Trophoblast cell (in vitro differentiated cells and primary cell): Measurements from ENCODE around the gene FUT3.
"Not testable (repeated sequence)": the region's sequence is repeated elsewhere in the genome, so short reads cannot be mapped to it uniquely, and the experiment has no call there.

ENCODE experiments used
- DNase-seq, 2 donors: peaks; one replicate each; pipeline ENCODE4 v3.0.0-alpha.2; 2016
- H2AFZ ChIP-seq: 2 replicates; pipeline ENCODE4 v1.6.1; 2013; ENCODE audit warnings: low read length, moderate library complexity, mild to moderate bottlenecking; ENCODE audit not compliant: insufficient read depth, poor library complexity
- H2AK5ac ChIP-seq: 2 replicates; pipeline ENCODE4 v1.6.1; 2013; ENCODE audit warnings: mild to moderate bottlenecking, low read length
- H2BK120ac ChIP-seq: 2 replicates; pipeline ENCODE4 v1.6.1; 2013; ENCODE audit warnings: low read length, mild to moderate bottlenecking, moderate library complexity; ENCODE audit not compliant: insufficient read depth, poor library complexity
- H2BK12ac ChIP-seq: 2 replicates; pipeline ENCODE4 v1.6.1; 2013; ENCODE audit warnings: mild to moderate bottlenecking, low read length, moderate library complexity
- H2BK5ac ChIP-seq: 2 replicates; pipeline ENCODE4 v1.6.1; 2013; ENCODE audit warnings: low read length, low read depth, moderate library complexity, mild to moderate bottlenecking; ENCODE audit not compliant: poor library complexity
- H3K14ac ChIP-seq: 2 replicates; pipeline ENCODE4 v1.6.1; 2013; ENCODE audit warnings: mild to moderate bottlenecking, low read length
- H3K18ac ChIP-seq: 2 replicates; pipeline ENCODE4 v1.6.1; 2013; ENCODE audit warnings: mild to moderate bottlenecking, low read length
- H3K23ac ChIP-seq: 2 replicates; pipeline ENCODE4 v1.6.1; 2013; ENCODE audit warnings: low read length
- H3K27ac ChIP-seq: 2 replicates; pipeline ENCODE4 v1.5.1; 2013; ENCODE audit warnings: low read depth, mild to moderate bottlenecking, inconsistent platforms, low read length, moderate library complexity
- H3K27me3 ChIP-seq: 2 replicates; pipeline ENCODE4 v1.6.1; 2013; ENCODE audit warnings: inconsistent platforms, mild to moderate bottlenecking, low read length, moderate library complexity; ENCODE audit not compliant: insufficient read depth
- H3K36me3 ChIP-seq, 2 experiments: 1 replicate in 1 of 2; 2 replicates in 1 of 2; pipeline ENCODE4 v1.6.1; 2013; ENCODE audit warnings: low read length in 2 of 2, mild to moderate bottlenecking in 2 of 2, moderate library complexity in 1 of 2; ENCODE audit not compliant: insufficient read depth in 2 of 2, control insufficient read depth in 1 of 2
- H3K4ac ChIP-seq: 2 replicates; pipeline ENCODE4 v1.6.1; 2013; ENCODE audit warnings: low read depth, mild to moderate bottlenecking, low read length, moderate library complexity
- H3K4me1 ChIP-seq, 2 experiments: 1 replicate in 1 of 2; 2 replicates in 1 of 2; pipeline ENCODE4 v1.6.1; 2013; ENCODE audit warnings: low read length in 2 of 2, mild to moderate bottlenecking in 2 of 2, moderate library complexity in 1 of 2; ENCODE audit not compliant: insufficient read depth in 2 of 2, control insufficient read depth in 1 of 2
- H3K4me2 ChIP-seq: 2 replicates; pipeline ENCODE4 v1.6.1; 2013; ENCODE audit warnings: inconsistent platforms, mild to moderate bottlenecking, low read length, moderate library complexity
- H3K4me3 ChIP-seq: 2 replicates; pipeline ENCODE4 v1.5.1; 2013; ENCODE audit warnings: mild to moderate bottlenecking, low read depth, low read length, inconsistent platforms
- H3K79me1 ChIP-seq: one replicate; pipeline ENCODE4 v1.6.1; 2013; ENCODE audit warnings: low read length
- H3K79me2 ChIP-seq: 2 replicates; pipeline ENCODE4 v1.6.1; 2013; ENCODE audit warnings: low read length, mild to moderate bottlenecking; ENCODE audit not compliant: control insufficient read depth, insufficient read depth, poor library complexity
- H3K9ac ChIP-seq: 2 replicates; pipeline ENCODE4 v1.6.1; 2013; ENCODE audit warnings: mild to moderate bottlenecking, low read length
- H3K9me3 ChIP-seq: 2 replicates; pipeline ENCODE4 v1.6.1; 2013; ENCODE audit warnings: low read depth, mild to moderate bottlenecking, control low read depth, inconsistent platforms, low read length; ENCODE audit not compliant: insufficient read depth
- H4K12ac ChIP-seq: 2 replicates; pipeline ENCODE4 v1.6.1; 2013; ENCODE audit warnings: low read depth, mild to moderate bottlenecking, low read length, moderate library complexity
- H4K8ac ChIP-seq: 2 replicates; pipeline ENCODE4 v1.6.1; 2013; ENCODE audit warnings: low read depth, mild to moderate bottlenecking, low read length, moderate library complexity
- H4K91ac ChIP-seq: one replicate; pipeline ENCODE4 v1.6.1; 2013; ENCODE audit warnings: low read depth, mild to moderate bottlenecking, low read length, moderate library complexity
- WGBS: extraction: QIAGEN DNeasy Blood & Tissue Kit; methylation state at CpG from one replicate; pipeline ENCODE4 v1.1.7; 2013; ENCODE audit warnings: missing lambda C conversion rate; ENCODE audit not compliant: insufficient read length, insufficient coverage; ENCODE audit errors: extremely low coverage; 5-methylcytosine and 5-hydroxymethylcytosine counted together

FUT3 gene

GRCh38 chr19:5883157-5883873 is 32.1 kb upstream of the FUT3 start:
- H3K9me3 ChIP-seq, H3K36me3 ChIP-seq, H3K79me2 ChIP-seq, H3K27me3 ChIP-seq, H2AFZ ChIP-seq, H3K79me1 ChIP-seq, H3K27ac ChIP-seq, DNase-seq, H3K14ac ChIP-seq, H4K8ac ChIP-seq, H3K4ac ChIP-seq, H3K23ac ChIP-seq, H2BK12ac ChIP-seq, H2BK5ac ChIP-seq, H3K9ac ChIP-seq, H3K4me3 ChIP-seq, H3K18ac ChIP-seq, H2BK120ac ChIP-seq, H4K12ac ChIP-seq, H2AK5ac ChIP-seq, H3K4me1 ChIP-seq, H3K4me2 ChIP-seq, H4K91ac ChIP-seq: not testable (repeated sequence)
- WGBS = no CpG with 5 or more reads among the region's 13 CpGs

- Histone ChIP-seq H4K12ac (no peak overlapping the region), H2BK12ac (no peak overlapping the region), H3K79me1 (no peaks in the 10 kb centered on the region), H3K27me3 (no peaks in the 10 kb centered on the region), H3K23ac (no peak overlapping the region), H4K8ac (no peak overlapping the region), H2AFZ (no peak overlapping the region), H3K4me1 (peaks cover 0 to 5% of the 10 kb centered on the region in 2 experiments), H4K91ac (no peak overlapping the region), H2BK5ac (no peak overlapping the region), H2AK5ac (no peak overlapping the region), H3K4me2 (no peak overlapping the region), H3K36me3 (no peaks in the 10 kb centered on the region), H3K4me3 (no peak overlapping the region), H2BK120ac (no peak overlapping the region), H3K27ac (no peak overlapping the region), H3K4ac (no peak overlapping the region), H3K9me3 (no peaks in the 10 kb centered on the region), H3K79me2 (no peaks in the 10 kb centered on the region), H3K18ac (no peak overlapping the region), H3K14ac (no peak overlapping the region), H3K9ac (no peak overlapping the region)
- no CpG with 5 or more reads among the region's 9 CpGs for WGBS
- no peak for DNase-seq
Observed at GRCh38 chr19:5882421-5882968, 31.2 kb upstream of the FUT3 start.

DNA sequence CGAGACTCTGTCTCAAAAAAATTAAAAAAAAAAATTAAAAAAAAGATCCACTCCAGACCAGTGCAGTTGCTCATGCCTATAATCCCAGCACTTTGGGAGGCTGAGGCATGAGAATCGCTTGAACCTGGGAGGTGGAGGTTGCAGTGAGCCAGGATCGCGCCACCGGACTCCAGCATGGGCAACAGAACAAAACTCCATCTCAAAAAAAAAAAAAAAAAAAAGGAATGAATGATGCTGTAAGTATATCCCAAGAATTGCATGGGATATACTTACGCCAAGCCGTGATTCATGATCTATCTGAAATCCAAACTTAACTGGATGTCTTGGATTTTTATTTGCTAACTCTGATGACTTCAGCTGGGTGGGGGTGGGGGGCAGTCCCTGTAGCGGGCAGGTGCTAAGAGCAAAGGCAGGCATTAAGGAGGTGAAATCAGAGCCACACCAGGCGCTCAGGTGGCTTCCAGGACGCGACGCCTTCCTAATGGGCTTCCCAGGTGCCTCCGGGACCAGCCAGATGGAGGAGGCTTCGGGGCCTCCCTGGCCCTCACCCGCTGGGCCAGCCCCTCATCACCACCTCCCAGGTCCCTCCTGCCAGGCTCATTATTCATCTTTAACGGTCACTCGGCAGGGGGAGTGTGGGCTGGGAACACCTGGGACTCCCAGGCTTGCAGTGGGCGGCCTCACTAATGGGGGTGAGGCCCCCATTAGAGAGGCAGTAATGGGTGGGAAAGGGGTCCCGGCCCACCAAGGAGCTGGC is 30.5 kb upstream of the FUT3 start:
- no peak overlapping the region for H4K12ac ChIP-seq
- no peak overlapping the region for H2BK12ac ChIP-seq
- no peak overlapping the region for H3K4ac ChIP-seq
- no peak overlapping the region for H3K4me3 ChIP-seq
- no peak overlapping the region for H2AK5ac ChIP-seq
- H3K9me3 ChIP-seq = no peaks in the 10 kb centered on the region
- DNase-seq = no peak
- WGBS = no CpG with 5 or more reads among the region's 19 CpGs
- H3K4me1 ChIP-seq = peaks cover 0 to 5% of the 10 kb centered on the region in 2 experiments
- no peak overlapping the region for H3K27ac ChIP-seq
- no peaks in the 10 kb centered on the region for H3K79me1 ChIP-seq
- no peaks in the 10 kb centered on the region for H3K27me3 ChIP-seq
- no peak overlapping the region for H4K8ac ChIP-seq
- H3K9ac ChIP-seq = no peak overlapping the region
- H2BK5ac ChIP-seq = no peak overlapping the region
- no peak overlapping the region for H3K23ac ChIP-seq
- H4K91ac ChIP-seq = no peak overlapping the region
- no peak overlapping the region for H3K14ac ChIP-seq
- H3K4me2 ChIP-seq = no peak overlapping the region
- no peak overlapping the region for H3K18ac ChIP-seq
- H2BK120ac ChIP-seq = no peak overlapping the region
- H3K79me2 ChIP-seq = no peaks in the 10 kb centered on the region
- H3K36me3 ChIP-seq = no peaks in the 10 kb centered on the region
- H2AFZ ChIP-seq = no peak overlapping the region

DNA sequence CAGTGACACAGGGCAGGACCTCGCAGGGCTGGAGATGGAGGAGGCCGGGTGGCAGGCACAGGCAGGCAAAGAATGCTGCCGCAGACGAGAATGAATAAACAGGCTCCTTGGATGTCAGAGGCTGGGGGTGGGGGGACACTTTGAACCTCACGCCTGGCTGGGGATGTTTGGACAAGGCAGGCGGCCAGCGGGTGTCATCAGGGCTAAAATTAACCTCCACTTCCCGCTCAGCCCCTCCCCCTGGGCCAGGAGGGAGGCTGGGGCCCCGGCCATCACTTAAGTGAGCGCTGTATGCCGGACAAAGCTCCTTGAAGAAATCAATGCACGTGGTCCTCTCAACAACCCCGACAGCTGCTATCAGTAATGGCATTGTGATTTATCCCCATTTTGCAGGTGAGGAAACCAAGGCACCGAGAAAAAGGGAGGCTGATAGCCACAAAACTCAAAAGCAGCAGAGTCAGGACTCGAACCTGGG is 29.4 kb upstream of the FUT3 start:
- Histone ChIP-seq H2BK5ac (no peak overlapping the region), H2AFZ (no peak overlapping the region), H2AK5ac (no peak overlapping the region), H3K4me3 (no peak overlapping the region), H3K79me2 (no peaks in the 10 kb centered on the region), H3K4me1 (peaks cover 0 to 5% of the 10 kb centered on the region in 2 experiments), H3K27me3 (no peaks in the 10 kb centered on the region), H3K36me3 (no peaks in the 10 kb centered on the region), H4K91ac (no peak overlapping the region), H2BK12ac (no peak overlapping the region), H3K4ac (no peak overlapping the region), H4K8ac (no peak overlapping the region), H3K9ac (no peak overlapping the region), H3K27ac (no peak overlapping the region), H3K4me2 (no peak overlapping the region), H3K9me3 (no peaks in the 10 kb centered on the region), H4K12ac (no peak overlapping the region), H3K14ac (no peak overlapping the region), H2BK120ac (no peak overlapping the region), H3K18ac (no peak overlapping the region), H3K23ac (no peak overlapping the region), H3K79me1 (no peaks in the 10 kb centered on the region)
- DNase-seq = no peak
- WGBS = no CpG with 5 or more reads among the region's 15 CpGs
